Measurements from ENCODE around the gene PLEKHA5.

PLEKHA5 gene

GRCh38 chr12:19288603-19289244, 159.2 kb downstream of the PLEKHA5 start:
- TF ChIP-seq, protein P1, sequence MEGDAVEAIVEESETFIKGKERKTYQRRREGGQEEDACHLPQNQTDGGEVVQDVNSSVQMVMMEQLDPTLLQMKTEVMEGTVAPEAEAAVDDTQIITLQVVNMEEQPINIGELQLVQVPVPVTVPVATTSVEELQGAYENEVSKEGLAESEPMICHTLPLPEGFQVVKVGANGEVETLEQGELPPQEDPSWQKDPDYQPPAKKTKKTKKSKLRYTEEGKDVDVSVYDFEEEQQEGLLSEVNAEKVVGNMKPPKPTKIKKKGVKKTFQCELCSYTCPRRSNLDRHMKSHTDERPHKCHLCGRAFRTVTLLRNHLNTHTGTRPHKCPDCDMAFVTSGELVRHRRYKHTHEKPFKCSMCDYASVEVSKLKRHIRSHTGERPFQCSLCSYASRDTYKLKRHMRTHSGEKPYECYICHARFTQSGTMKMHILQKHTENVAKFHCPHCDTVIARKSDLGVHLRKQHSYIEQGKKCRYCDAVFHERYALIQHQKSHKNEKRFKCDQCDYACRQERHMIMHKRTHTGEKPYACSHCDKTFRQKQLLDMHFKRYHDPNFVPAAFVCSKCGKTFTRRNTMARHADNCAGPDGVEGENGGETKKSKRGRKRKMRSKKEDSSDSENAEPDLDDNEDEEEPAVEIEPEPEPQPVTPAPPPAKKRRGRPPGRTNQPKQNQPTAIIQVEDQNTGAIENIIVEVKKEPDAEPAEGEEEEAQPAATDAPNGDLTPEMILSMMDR (IDR thresholded peaks at IDR 0.05; ENCODE audit: low read depth, low read length), result peak; percentile 54
- DNase-seq (ENCODE audit: extremely low read depth, low read depth), result no peak

GRCh38 chr12:19298836-19299605, 169.5 kb downstream of the PLEKHA5 start:
- DNase-seq (ENCODE audit: extremely low read depth, low read depth), result no peak
- TF ChIP-seq, protein P1 (IDR thresholded peaks at IDR 0.05; ENCODE audit: low read depth, low read length), result no peak

- TF ChIP-seq, protein P1 (IDR thresholded peaks at IDR 0.05; ENCODE audit: low read depth, low read length), result no peak
- DNase-seq (ENCODE audit: extremely low read depth, low read depth), result no peak
Observed at GRCh38 chr12:19299765-19300164, 170.2 kb downstream of the PLEKHA5 start.

- TF ChIP-seq, protein P1 (IDR thresholded peaks at IDR 0.05; ENCODE audit: low read depth, low read length), result no peak
Observed at GRCh38 chr12:19301223-19301622, 171.7 kb downstream of the PLEKHA5 start.

DNA sequence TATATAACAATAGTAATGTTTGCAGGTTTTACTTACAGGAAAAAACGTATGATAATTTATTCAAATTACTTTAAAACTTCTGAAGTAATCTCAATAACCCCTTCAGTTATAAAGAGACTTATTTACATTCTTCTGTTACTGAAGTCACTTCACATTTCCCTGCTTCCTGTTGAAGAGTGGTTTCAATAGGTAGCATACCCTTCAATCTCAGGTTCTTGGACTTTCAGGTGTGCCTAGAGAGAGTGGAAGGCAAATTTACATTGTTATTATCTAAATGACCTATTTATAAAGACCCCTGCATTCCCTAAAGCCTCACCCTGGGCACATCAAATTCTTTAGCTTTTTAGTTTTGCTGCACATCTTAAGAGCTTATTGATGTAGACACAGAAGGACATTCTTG, 172.2 kb downstream of the PLEKHA5 start:
- TF ChIP-seq, protein P1 (IDR thresholded peaks at IDR 0.05; ENCODE audit: low read depth, low read length), result no peak
- DNase-seq (ENCODE audit: extremely low read depth, low read depth), result no peak

More at GRCh38 chr12:19301223-19301622, 171.7 kb downstream of the PLEKHA5 start:
- DNase-seq (ENCODE audit: extremely low read depth, low read depth), result no peak

- TF ChIP-seq, protein P1 (IDR thresholded peaks at IDR 0.05; ENCODE audit: low read depth, low read length), result no peak
Observed at GRCh38 chr12:19302100-19302640, 172.6 kb downstream of the PLEKHA5 start.

DNA sequence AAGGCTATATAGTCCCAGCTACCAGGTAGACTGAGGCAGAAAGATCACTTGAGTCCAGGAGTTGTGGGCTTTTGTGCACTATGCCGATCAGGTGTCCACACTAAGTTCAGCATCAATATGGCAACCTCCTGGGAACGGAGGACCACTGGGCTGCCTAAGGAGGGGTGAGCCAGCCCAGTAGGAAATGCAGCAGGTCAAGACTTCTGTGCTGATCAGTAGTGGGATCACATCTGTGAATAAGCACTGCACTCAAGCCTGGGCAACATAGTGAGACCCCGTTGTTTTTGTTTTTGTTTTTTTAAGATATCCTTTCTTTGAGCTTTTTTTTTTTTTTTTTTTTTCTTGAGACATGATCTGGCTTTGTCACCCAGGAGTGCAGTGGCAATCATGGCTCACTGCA, 174.0 kb downstream of the PLEKHA5 start:
- no peak for DNase-seq (ENCODE audit: extremely low read depth, low read depth)
- TF ChIP-seq, protein P1 (IDR thresholded peaks at IDR 0.05; ENCODE audit: low read depth, low read length), result no peak

More at GRCh38 chr12:19302100-19302640, 172.6 kb downstream of the PLEKHA5 start:
- DNase-seq (ENCODE audit: extremely low read depth, low read depth), result no peak

Measured in AG09319 (cell line).